Psoas muscle (tissue), 8 donors: ENCODE measurements around the gene WDR1. TPM values are rescaled to one million over a fixed set of nuclear protein-coding genes. Genes with fewer than 3 reads are reported as not detected.
A peak's percentile ranks its signal among the peaks of the same experiment; 100 is the strongest.

Experiments
- ATAC-seq, 4 donors: fragments of 200-7000 bp; cut with Tn5 transposase; one replicate each; pipeline ENCODE4 v1.9.1; 2020; ENCODE audit warnings: moderate library complexity in 3 of 4, mild to moderate bottlenecking in 2 of 4
- DNase-seq, 2 donors: peaks; one replicate each; pipeline ENCODE4 v3.0.0-alpha.2; 2020
- H3K27ac ChIP-seq: fragments of 200-600 bp; one replicate; pipeline ENCODE4 v1.8.0; 2022
- H3K27me3 ChIP-seq, 3 donors: fragments of 200-600 bp in 1 of 3; one replicate each; pipeline versions ENCODE4 v1.6.1 to v1.8.0; 2013 to 2022; ENCODE audit warnings: low read length in 2 of 3, mild to moderate bottlenecking in 2 of 3, moderate library complexity in 1 of 3; ENCODE audit not compliant: insufficient read depth in 3 of 3
- H3K36me3 ChIP-seq, 2 donors: fragments of 200-600 bp in 1 of 2; one replicate each; pipeline versions ENCODE4 v1.6.1 to v1.8.0; 2013 to 2022; ENCODE audit warnings: low read depth in 1 of 2, mild to moderate bottlenecking in 1 of 2, moderate library complexity in 1 of 2; ENCODE audit not compliant: insufficient read depth in 1 of 2
- H3K4me1 ChIP-seq: fragments of 200-600 bp; one replicate; pipeline ENCODE4 v1.8.0; 2022
- H3K4me3 ChIP-seq: fragments of 200-600 bp; one replicate; pipeline ENCODE4 v1.8.0; 2022; ENCODE audit warnings: mild to moderate bottlenecking
- H3K9me3 ChIP-seq: fragments of 200-600 bp; one replicate; pipeline ENCODE4 v1.8.0; 2022
- CTCF ChIP-seq: fragments of 200-600 bp; IDR thresholded peaks from one replicate; pipeline ENCODE4 v1.8.0; 2022; ENCODE audit warnings: antibody characterized with exemption
- WGBS, 3 donors: extraction: QIAGEN DNeasy Blood & Tissue Kit; methylation state at CpG; one replicate each; pipeline versions ENCODE4 v1.1.6 to v1.1.7; 2013; 5-methylcytosine and 5-hydroxymethylcytosine counted together
- intact Hi-C, 2 donors: fragments of 100-400 bp; cut with DNase I; formaldehyde crosslinking; loops; one replicate each; pipeline versions ENCODE4 v1.11.0 to v1.14.2; 2022
- polyA plus RNA-seq, 3 donors: library from polyadenylated mRNA; stranded (reverse); fragments of 200-250 nt; gene quantifications; one replicate each; pipeline ENCODE4 v1.2.3, GENCODE V29; 2013
- total RNA-seq, 4 donors: library from RNA; stranded (reverse); fragmentation: NEBNext Ultra II Directional in 2 of 4; extraction: Animal tissue kit (Norgen Biotek cat#: 25700) in 2 of 4; gene quantifications; one replicate each; pipeline versions ENCODE4 v1.2.1 to v1.2.4, GENCODE V29; 2021 to 2023
- donor health status: healthy with polysubstance abuse.
- donor health status: DM: no; HTN: no; CAD: no; lungs with moderate emphysema.
- donor health status: Bipolar disorder and iron deficiency.
- donor health status: healthy.
- donor health status: DM: yes; HTN: yes; CAD: no.
- donor health status: DM: no; HTN: no; CAD: no.
- donor health status: DM: no; HTN: no; CAD: no.
- donor health status: DM: yes; HTN: yes; CAD: no.

The WDR1 gene
- total and polyA plus RNA-seq, 7 donors, result 55.6 to 273 (median 106) TPM

GRCh38 chr4:10080589-10081217 is 35.9 kb downstream of the WDR1 start:
- Histone ChIP-seq H3K27ac (no peak overlapping the region), H3K9me3 (no peaks in the 10 kb centered on the region), H3K27me3 (no peaks in the 10 kb centered on the region), H3K4me1 (peaks cover 19% of the 10 kb centered on the region), H3K4me3 (no peak overlapping the region), H3K36me3 (peaks cover 35 to 100% of the 10 kb centered on the region in 2 donors)
- intact Hi-C loops, result loop anchor here in 1 of 2 donors (5.0 kb wide), 1 partner anchor 37 kb away; the partner anchor contains the start of gene WDR1
- no peak for TF ChIP-seq CTCF
- DNase-seq, result peak in 1 of 2 donors; percentile 30
- 80 to 92% (median 89%) methylated on average over 10 of the region's 10 CpGs for WGBS, 3 donors
- ATAC-seq, result no peak

- 69 to 82% (median 77%) methylated on average over 8 of the region's 8 CpGs for WGBS, 3 donors
- H3K4me1 ChIP-seq, result peaks cover 12% of the 10 kb centered on the region
Measured at GRCh38 chr4:10079912-10080588, 36.5 kb downstream of the WDR1 start.

GRCh38 chr4:10079256-10079655 is 37.3 kb downstream of the WDR1 start:
- H3K4me1 ChIP-seq, result peaks cover 5% of the 10 kb centered on the region

More at GRCh38 chr4:10079912-10080588, 36.5 kb downstream of the WDR1 start:
- Histone ChIP-seq H3K27ac (no peak overlapping the region), H3K36me3 (peaks cover 39 to 100% of the 10 kb centered on the region in 2 donors), H3K4me3 (no peak overlapping the region), H3K27me3 (no peaks in the 10 kb centered on the region), H3K9me3 (no peaks in the 10 kb centered on the region)
- ATAC-seq, result no peak
- no peak for DNase-seq
- TF ChIP-seq CTCF, result no peak
- intact Hi-C loops, result loop anchor here in 1 of 2 donors (5.0 kb wide), 1 partner anchor 37 kb away; the partner anchor contains the start of gene WDR1

DNA sequence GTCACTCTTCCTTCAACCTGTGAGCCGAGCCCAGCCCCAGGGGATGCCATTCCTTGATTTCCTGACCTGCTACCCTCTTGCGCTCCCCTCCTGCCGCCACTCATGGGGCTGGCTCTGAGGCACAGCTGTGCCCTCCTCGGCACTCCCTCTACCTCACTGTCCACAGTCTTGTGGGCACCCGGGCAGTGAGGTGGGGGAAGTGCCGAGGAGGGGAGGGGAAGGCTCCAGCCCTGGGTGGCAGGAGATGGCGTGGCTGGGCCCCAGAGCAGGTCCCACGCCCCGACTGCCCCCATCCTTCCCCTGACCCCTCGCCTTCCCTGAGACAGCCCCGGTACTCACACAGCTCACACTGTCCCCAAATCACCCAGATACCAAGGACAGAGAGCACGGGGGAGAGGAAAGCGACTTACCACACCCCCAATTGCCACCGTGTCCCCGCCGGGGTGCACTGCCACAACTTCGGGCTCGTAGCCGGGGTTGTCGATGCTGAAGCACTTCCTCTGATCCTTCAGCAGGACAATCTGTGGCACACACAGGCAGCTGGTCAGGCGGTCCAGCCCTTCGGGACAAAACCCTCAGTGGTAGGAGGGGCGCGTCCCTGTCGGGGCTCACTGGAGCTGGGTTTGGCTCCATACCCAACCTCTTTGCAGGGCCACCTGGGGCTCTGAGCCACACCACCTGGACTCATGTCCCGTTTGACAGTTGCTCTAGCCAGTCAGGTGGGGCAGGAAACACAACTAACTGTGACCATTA is 37.9 kb downstream of the WDR1 start:
- 85 to 88% (median 87%) methylated on average over 26 of the region's 26 CpGs for WGBS, 3 donors
- H3K27ac ChIP-seq, result no peak overlapping the region
- H3K4me3 ChIP-seq, result no peak overlapping the region
- no peak for ATAC-seq
- intact Hi-C loops, result no loop called here
- H3K9me3 ChIP-seq, result no peaks in the 10 kb centered on the region
- H3K36me3 ChIP-seq, result peaks cover 48 to 100% of the 10 kb centered on the region in 2 donors
- peaks cover under 1% of the 10 kb centered on the region for H3K4me1 ChIP-seq
- no peaks in the 10 kb centered on the region for H3K27me3 ChIP-seq
- DNase-seq, result no peak
- no peak for TF ChIP-seq CTCF

More at GRCh38 chr4:10079256-10079655, 37.3 kb downstream of the WDR1 start:
- TF ChIP-seq CTCF, result no peak
- Histone ChIP-seq H3K9me3 (no peaks in the 10 kb centered on the region), H3K27ac (no peak overlapping the region), H3K4me3 (no peak overlapping the region), H3K36me3 (peaks cover 44 to 100% of the 10 kb centered on the region in 2 donors), H3K27me3 (no peaks in the 10 kb centered on the region)
- DNase-seq, result no peak
- WGBS, 3 donors, result 62 to 79% (median 65%) methylated on average over 15 of the region's 15 CpGs
- ATAC-seq, result no peak
- intact Hi-C loops, result no loop called here
